CD4-positive, CD25-positive, alpha-beta regulatory T cell (primary cell): ENCODE results near the gene SEC14L1. TPM values are rescaled to one million over a fixed set of nuclear protein-coding genes. Genes with fewer than 3 reads are reported as not detected.

ENCODE experiments used
- ATAC-seq, 2 donors: fragments of 150-1000 bp; cut with Tn5 transposase; one replicate each; pipeline ENCODE4 v1.10.0; 2021; ENCODE audit warnings: low read depth in 2 of 2, moderate number of reproducible peaks in 2 of 2, moderate library complexity in 1 of 2
- DNase-seq, 3 donors: peaks; one replicate each; pipeline versions ENCODE4 v3.0.0 to v3.0.0-alpha.2; 2012 to 2022; ENCODE audit warnings: mixed read lengths in 1 of 3
- H3K27ac ChIP-seq: one replicate; pipeline ENCODE4 v1.7.0; 2013; ENCODE audit warnings: mild to moderate bottlenecking, low read length; ENCODE audit not compliant: insufficient read depth, poor library complexity, severe bottlenecking
- H3K27me3 ChIP-seq: one replicate; pipeline ENCODE4 v1.7.0; 2013; ENCODE audit warnings: low read length; ENCODE audit not compliant: control insufficient read depth, insufficient read depth
- H3K36me3 ChIP-seq: one replicate; pipeline ENCODE4 v1.7.0; 2013; ENCODE audit warnings: mild to moderate bottlenecking, low read length, moderate library complexity; ENCODE audit not compliant: control insufficient read depth, insufficient read depth
- H3K4me1 ChIP-seq: 2 replicates; pipeline ENCODE4 v1.7.0; 2013; ENCODE audit warnings: mild to moderate bottlenecking, low read length; ENCODE audit not compliant: insufficient read depth, control insufficient read depth, poor library complexity, severe bottlenecking
- H3K4me3 ChIP-seq: one replicate; pipeline ENCODE4 v1.7.0; 2013; ENCODE audit warnings: low read depth, mild to moderate bottlenecking, low read length, moderate library complexity
- H3K9me3 ChIP-seq, 2 experiments: 1 replicate in 1 of 2; 2 replicates in 1 of 2; pipeline ENCODE4 v1.7.0; 2013; ENCODE audit warnings: low read length in 2 of 2, mild to moderate bottlenecking in 1 of 2, moderate library complexity in 1 of 2; ENCODE audit not compliant: control insufficient read depth in 2 of 2
- H3K27ac Mint-ChIP-seq, 3 donors: one replicate each; pipeline ENCODE4 v1.8.0; 2020 to 2022; ENCODE audit warnings: mild to moderate bottlenecking in 3 of 3, mixed read lengths in 3 of 3, moderate library complexity in 2 of 3
- H3K27me3 Mint-ChIP-seq: one replicate; pipeline ENCODE4 v1.8.0; 2022; ENCODE audit warnings: mild to moderate bottlenecking, mixed read lengths
- H3K36me3 Mint-ChIP-seq: one replicate; pipeline ENCODE4 v1.8.0; 2020; ENCODE audit warnings: mixed read lengths
- H3K4me1 Mint-ChIP-seq, 4 donors: one replicate each; pipeline ENCODE4 v1.8.0; 2020 to 2022; ENCODE audit warnings: mixed read lengths in 4 of 4, mild to moderate bottlenecking in 1 of 4
- H3K4me3 Mint-ChIP-seq, 4 donors: one replicate each; pipeline ENCODE4 v1.8.0; 2020 to 2022; ENCODE audit warnings: mild to moderate bottlenecking in 4 of 4, mixed read lengths in 4 of 4, moderate library complexity in 3 of 4
- H3K9me3 Mint-ChIP-seq, 7 donors: one replicate each; pipeline ENCODE4 v1.8.0; 2020 to 2022; ENCODE audit warnings: mixed read lengths in 7 of 7, mild to moderate bottlenecking in 3 of 7, moderate library complexity in 2 of 7
- polyA plus RNA-seq, 4 donors: library from polyadenylated mRNA; unstranded; fragments of 300-500 nt; fragmentation: Illumina TruSeq; gene quantifications; one replicate each; pipeline ENCODE4 v1.2.3, GENCODE V29; 2021
- total RNA-seq: library from RNA; stranded (reverse); gene quantifications from one replicate; pipeline ENCODE4 v1.2.3, GENCODE V29; 2022

SEC14L1 gene
- total and polyA plus RNA-seq, 5 donors from 2014 or later = 13.2 to 143 (median 20.5) TPM

- peaks cover 15% of the 10 kb centered on the region for H3K4me1 ChIP-seq
- no peaks in the 10 kb centered on the region for H3K27me3 ChIP-seq
- no peak overlapping the region for H3K4me3 Mint-ChIP-seq
- H3K4me1 Mint-ChIP-seq = peaks cover 7 to 24% (median 13%) of the 10 kb centered on the region in 4 donors
- DNase-seq (no peak), ATAC-seq (no peak)
- H3K27me3 Mint-ChIP-seq = no peaks in the 10 kb centered on the region
- H3K4me3 ChIP-seq = no peak overlapping the region
- H3K27ac ChIP-seq = no peak overlapping the region
- no peaks in the 10 kb centered on the region for H3K9me3 ChIP-seq
- no peaks in the 10 kb centered on the region for H3K36me3 ChIP-seq
- no peaks in the 10 kb centered on the region for H3K9me3 Mint-ChIP-seq
- peak overlapping the region in 2 of 3 donors; percentile 75 to 95 for H3K27ac Mint-ChIP-seq
- no peaks in the 10 kb centered on the region for H3K36me3 Mint-ChIP-seq
Observed at GRCh38 chr17:77128896-77129567, 11.7 kb upstream of the SEC14L1 start.

DNA sequence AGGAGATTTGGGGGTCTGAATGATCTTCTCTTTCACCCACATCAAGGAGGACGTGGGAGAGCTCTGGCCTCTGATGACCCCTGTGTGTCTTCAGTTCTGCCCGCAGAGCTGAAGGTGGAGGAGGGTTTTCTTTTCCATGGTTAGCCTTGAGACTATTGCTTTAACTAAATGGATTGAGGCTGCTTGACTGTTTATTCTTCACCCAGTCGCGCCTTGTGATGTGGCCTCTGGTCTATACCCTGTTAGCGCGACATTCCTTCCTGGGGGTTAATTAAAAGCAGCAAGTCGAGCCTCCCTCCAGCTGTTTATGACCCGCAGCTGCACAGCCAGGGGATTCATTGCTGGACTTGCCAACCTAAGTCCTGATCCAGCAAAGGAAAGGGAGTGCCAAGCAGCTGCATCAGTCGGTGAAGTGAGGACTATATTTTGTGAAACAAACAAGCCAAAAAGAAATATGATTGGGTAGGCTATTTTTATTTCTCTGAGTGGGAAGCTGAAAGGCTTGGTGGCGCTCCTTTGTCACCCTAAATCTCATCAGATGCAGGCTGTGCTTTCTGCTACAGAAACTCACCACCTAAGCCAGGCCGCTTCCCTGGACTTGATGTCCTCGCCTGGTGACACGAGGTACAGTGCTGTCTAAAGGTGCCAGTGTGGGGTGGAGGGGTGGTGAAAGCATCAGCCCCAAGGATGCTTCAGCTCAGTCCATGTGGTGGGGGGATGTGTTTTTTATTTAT is 11.0 kb upstream of the SEC14L1 start:
- Histone ChIP-seq H3K36me3 (no peaks in the 10 kb centered on the region), H3K27me3 (no peaks in the 10 kb centered on the region), H3K9me3 (no peaks in the 10 kb centered on the region), H3K27ac (no peak overlapping the region), H3K4me1 (peaks cover 15% of the 10 kb centered on the region), H3K4me3 (no peak overlapping the region)
- Mint-ChIP-seq H3K9me3 (no peaks in the 10 kb centered on the region), H3K4me1 (peaks cover 7 to 19% (median 13%) of the 10 kb centered on the region in 4 donors), H3K4me3 (no peak overlapping the region), H3K27ac (peak overlapping the region in 2 of 3 donors; percentile 26 to 75), H3K27me3 (no peaks in the 10 kb centered on the region), H3K36me3 (no peaks in the 10 kb centered on the region)
- ATAC-seq (no peak), DNase-seq (no peak)

DNA sequence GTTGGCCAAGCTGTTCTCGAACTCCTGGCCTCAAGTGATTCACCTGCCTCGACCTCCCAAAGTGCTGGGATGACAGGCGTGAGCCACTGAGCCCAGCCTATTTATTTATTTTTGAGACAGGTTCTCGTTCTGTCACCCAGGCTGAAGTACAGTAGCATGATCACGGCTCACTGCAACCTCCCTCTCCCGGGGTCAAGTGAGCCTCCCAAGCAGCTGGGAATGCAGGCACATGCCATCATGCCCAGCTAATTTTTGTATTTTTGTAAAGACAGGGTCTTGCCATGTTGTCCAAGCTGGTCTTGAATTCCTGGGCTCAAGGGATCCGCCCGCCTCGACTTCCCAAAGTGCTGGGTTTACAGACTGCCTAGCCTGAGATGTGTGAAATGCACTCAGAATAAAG is 10.2 kb upstream of the SEC14L1 start:
- no peak overlapping the region for H3K27ac Mint-ChIP-seq
- DNase-seq (no peak), ATAC-seq (no peak)
- no peaks in the 10 kb centered on the region for H3K27me3 Mint-ChIP-seq
- no peak overlapping the region for H3K4me3 Mint-ChIP-seq
- Histone ChIP-seq H3K36me3 (no peaks in the 10 kb centered on the region), H3K27me3 (no peaks in the 10 kb centered on the region), H3K27ac (no peak overlapping the region), H3K4me1 (peaks cover 15% of the 10 kb centered on the region), H3K9me3 (no peaks in the 10 kb centered on the region), H3K4me3 (no peak overlapping the region)
- H3K4me1 Mint-ChIP-seq = peaks cover 7 to 19% (median 14%) of the 10 kb centered on the region in 4 donors
- no peaks in the 10 kb centered on the region for H3K36me3 Mint-ChIP-seq
- no peaks in the 10 kb centered on the region for H3K9me3 Mint-ChIP-seq

DNA sequence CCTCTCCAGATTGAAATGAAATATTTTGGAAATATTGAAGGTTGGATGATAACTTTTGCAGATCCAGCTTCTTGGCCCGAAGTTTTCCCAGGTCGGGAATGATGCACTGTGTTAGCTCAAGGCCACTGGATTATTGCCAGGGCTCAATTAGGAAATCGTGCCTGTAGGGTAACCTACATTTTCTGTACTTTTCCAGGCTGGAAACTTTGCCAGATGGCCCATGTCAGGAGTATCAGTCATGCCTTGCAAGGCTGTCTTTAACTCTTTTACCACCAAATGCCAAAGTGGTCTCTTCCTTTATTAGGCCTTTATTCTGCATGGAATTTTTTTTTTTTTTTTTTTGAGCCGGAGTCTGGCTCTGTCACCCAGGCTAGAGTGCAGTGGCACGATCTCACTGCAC is 8.9 kb upstream of the SEC14L1 start:
- peaks cover 15% of the 10 kb centered on the region for H3K4me1 ChIP-seq
- H3K9me3 ChIP-seq = no peaks in the 10 kb centered on the region
- H3K27me3 Mint-ChIP-seq = no peaks in the 10 kb centered on the region
- H3K4me3 Mint-ChIP-seq = no peak overlapping the region
- H3K27ac ChIP-seq = no peak overlapping the region
- no peak overlapping the region for H3K27ac Mint-ChIP-seq
- H3K27me3 ChIP-seq = no peaks in the 10 kb centered on the region
- H3K4me1 Mint-ChIP-seq = peaks cover 7 to 26% (median 17%) of the 10 kb centered on the region in 4 donors
- H3K36me3 Mint-ChIP-seq = no peaks in the 10 kb centered on the region
- H3K4me3 ChIP-seq = no peak overlapping the region
- H3K9me3 Mint-ChIP-seq = peaks cover 0 to 4% (median 2%) of the 10 kb centered on the region in 7 donors
- ATAC-seq (no peak), DNase-seq (no peak)
- H3K36me3 ChIP-seq = no peaks in the 10 kb centered on the region

DNA sequence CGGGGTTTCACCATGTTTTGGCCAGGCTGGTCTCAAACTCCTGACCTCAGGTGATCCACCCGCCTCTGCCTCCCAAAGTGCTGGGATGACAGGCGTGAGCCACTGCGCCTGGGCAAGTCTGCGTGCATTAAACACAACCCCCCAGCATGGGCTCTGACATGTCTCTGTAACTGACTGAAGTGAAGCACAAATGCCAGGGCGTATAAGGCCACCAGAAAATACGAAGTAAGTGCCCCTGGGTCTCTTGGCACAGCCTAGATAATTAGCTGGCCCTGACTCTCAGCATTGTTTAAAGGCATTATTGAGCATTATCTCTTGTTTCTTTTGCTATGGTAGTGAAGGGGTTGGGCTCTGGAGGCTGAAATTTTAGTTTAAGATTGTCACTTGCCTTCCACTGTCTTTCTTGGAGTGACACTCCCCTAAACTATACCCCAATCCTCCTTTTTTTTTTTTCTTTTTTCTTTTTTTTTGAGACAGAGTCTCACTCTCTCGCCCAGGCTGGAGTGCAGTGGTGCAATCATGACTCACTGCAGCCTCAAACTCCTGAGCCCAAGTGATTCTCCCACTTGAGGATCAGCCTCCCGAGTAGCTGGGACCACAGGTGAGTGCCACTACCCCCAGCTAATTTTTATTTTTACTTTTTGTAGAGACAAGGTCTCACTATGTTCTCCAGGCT is 8.2 kb upstream of the SEC14L1 start:
- ATAC-seq = no peak

GRCh38 chr17:77133087-77133638 is 7.6 kb upstream of the SEC14L1 start:
- Histone ChIP-seq H3K4me1 (peaks cover 9% of the 10 kb centered on the region), H3K27ac (no peak overlapping the region), H3K27me3 (no peaks in the 10 kb centered on the region), H3K9me3 (peaks cover 6 to 10% of the 10 kb centered on the region in 2 experiments), H3K4me3 (no peak overlapping the region), H3K36me3 (no peaks in the 10 kb centered on the region)
- no peak for DNase-seq
- Mint-ChIP-seq H3K4me3 (peak overlapping the region in 1 of 4 donors; percentile 30), H3K4me1 (peaks cover 6 to 27% (median 17%) of the 10 kb centered on the region in 4 donors), H3K27me3 (no peaks in the 10 kb centered on the region), H3K36me3 (peaks cover 5% of the 10 kb centered on the region), H3K9me3 (peaks cover 0 to 14% (median 6%) of the 10 kb centered on the region in 7 donors), H3K27ac (peak overlapping the region in 1 of 3 donors; percentile 20)
- ATAC-seq = no peak

More for the DNA sequence above, 8.2 kb upstream of the SEC14L1 start:
- Histone ChIP-seq H3K9me3 (peaks cover 4 to 6% of the 10 kb centered on the region in 2 experiments), H3K27ac (no peak overlapping the region), H3K36me3 (no peaks in the 10 kb centered on the region), H3K27me3 (no peaks in the 10 kb centered on the region), H3K4me3 (no peak overlapping the region), H3K4me1 (peaks cover 10% of the 10 kb centered on the region)
- Mint-ChIP-seq H3K4me3 (no peak overlapping the region), H3K9me3 (peaks cover 0 to 9% (median 2%) of the 10 kb centered on the region in 7 donors), H3K36me3 (no peaks in the 10 kb centered on the region), H3K27ac (no peak overlapping the region), H3K27me3 (no peaks in the 10 kb centered on the region), H3K4me1 (peaks cover 6 to 27% (median 15%) of the 10 kb centered on the region in 4 donors)
- no peak for DNase-seq

GRCh38 chr17:77136420-77136767 is 4.4 kb upstream of the SEC14L1 start:
- Histone ChIP-seq H3K27ac (no peak overlapping the region), H3K4me3 (no peak overlapping the region), H3K9me3 (peaks cover 6 to 10% of the 10 kb centered on the region in 2 experiments), H3K4me1 (peaks cover 23% of the 10 kb centered on the region), H3K36me3 (no peaks in the 10 kb centered on the region), H3K27me3 (no peaks in the 10 kb centered on the region)
- H3K9me3 Mint-ChIP-seq = peaks cover 0 to 16% (median 8%) of the 10 kb centered on the region in 7 donors
- ATAC-seq (no peak), DNase-seq (no peak)
- H3K4me1 Mint-ChIP-seq = peaks cover 7 to 31% (median 19%) of the 10 kb centered on the region in 4 donors
- H3K4me3 Mint-ChIP-seq = peak overlapping the region in 2 of 4 donors; percentile 32 to 36
- H3K36me3 Mint-ChIP-seq = peaks cover 6% of the 10 kb centered on the region
- H3K27ac Mint-ChIP-seq = peak overlapping the region in 2 of 3 donors; percentile 58 to 61
- peaks cover under 1% of the 10 kb centered on the region for H3K27me3 Mint-ChIP-seq
